ENCODE results near the gene ID4. TPM values are rescaled to one million over a fixed set of nuclear protein-coding genes. Genes with fewer than 3 reads are reported as not detected.

Gene ID4
- total RNA-seq, 2 donors from 2014 or later = 2.4 to 5.3 TPM

GRCh38 chr6:19891451-19891850, 54.3 kb downstream of the ID4 start:
- H3K4me1 ChIP-seq = no peaks in the 10 kb centered on the region
- no peak for TF ChIP-seq CTCF (IDR thresholded peaks at IDR 0.05)
- H3K4me3 ChIP-seq = no peak overlapping the region
- no peak overlapping the region for H3K27ac ChIP-seq
- DNase-seq = no peak
- no peaks in the 10 kb centered on the region for H3K27me3 ChIP-seq
- no peaks in the 10 kb centered on the region for H3K9me3 ChIP-seq
- H3K9ac ChIP-seq (ENCODE audit: low read depth in 2 of 2, low read length in 2 of 2) = no peak overlapping the region
- intact Hi-C loops (cut with DNase I) = no loop called here
- no peaks in the 10 kb centered on the region for H3K36me3 ChIP-seq

Measured in colonic mucosa (tissue), 4 donors.